Left lung (tissue), 10 donors: ENCODE measurements around the gene CALML3. TPM values are rescaled to one million over a fixed set of nuclear protein-coding genes. Genes with fewer than 3 reads are reported as not detected.
A peak's percentile ranks its signal among the peaks of the same experiment; 100 is the strongest.

Experiments used
- ATAC-seq: fragments of 200-7000 bp; cut with Tn5 transposase; one replicate; pipeline ENCODE4 v1.9.1; 2020; ENCODE audit warnings: moderate library complexity
- DNase-seq, 4 donors: peaks; one replicate each; pipeline ENCODE4 v3.0.0-alpha.2; 2013 to 2020
- H3K27ac ChIP-seq, 2 donors: fragments of 200-600 bp; sonication (generic) in 1 of 2; one replicate each; pipeline versions ENCODE4 v1.5.0 to v1.8.0; 2020 to 2021
- H3K27me3 ChIP-seq, 2 donors: fragments of 200-600 bp; sonication (generic) in 1 of 2; one replicate each; pipeline versions ENCODE4 v1.5.0 to v1.8.0; 2020 to 2021
- H3K36me3 ChIP-seq, 2 donors: fragments of 200-600 bp; sonication (generic) in 1 of 2; one replicate each; pipeline versions ENCODE4 v1.5.0 to v1.8.0; 2020 to 2021
- H3K4me1 ChIP-seq, 2 donors: fragments of 200-600 bp; one replicate each; pipeline ENCODE4 v1.8.0; 2021
- H3K4me3 ChIP-seq, 2 donors: fragments of 200-600 bp; sonication (generic) in 1 of 2; one replicate each; pipeline versions ENCODE4 v1.5.0 to v1.8.0; 2020 to 2021; ENCODE audit warnings: mild to moderate bottlenecking in 1 of 2
- H3K9me3 ChIP-seq, 2 donors: fragments of 200-600 bp; sonication (generic) in 1 of 2; one replicate each; pipeline versions ENCODE4 v1.5.0 to v1.8.0; 2020 to 2021
- intact Hi-C, 2 donors: fragments of 100-400 bp; cut with DNase I; formaldehyde crosslinking; loops; one replicate each; pipeline versions ENCODE4 v1.11.2 to v1.14.2; 2022
- polyA plus RNA-seq, 6 donors: library from polyadenylated mRNA; unstranded; fragments of 120-200 nt; gene quantifications; one replicate each; pipeline ENCODE4 v1.2.1, GENCODE V29; 2013; ENCODE audit not compliant: insufficient read length in 6 of 6
- total RNA-seq, 2 donors: library from RNA; stranded (reverse); fragmentation: NEBNext Ultra II Directional; extraction: Animal tissue kit (Norgen Biotek cat#: 25700); gene quantifications; one replicate each; pipeline ENCODE4 v1.2.1, GENCODE V29; 2021
- TF ChIP-seq, protein P1 (sequence below), 2 donors: fragments of 200-600 bp; sonication (generic) in 1 of 2; IDR thresholded peaks; one replicate each; pipeline versions ENCODE4 v1.5.0 to v1.8.0; 2021; ENCODE audit warnings: antibody characterized with exemption in 2 of 2
- donor health status: DM: no; HTN: yes; CAD: no.
- donor health status: DM: no; HTN: no; CAD: no.

Gene CALML3
- total and polyA plus RNA-seq, 8 donors: 0.28 to 0.87 (median 0.64) TPM; not detected in 2

DNA sequence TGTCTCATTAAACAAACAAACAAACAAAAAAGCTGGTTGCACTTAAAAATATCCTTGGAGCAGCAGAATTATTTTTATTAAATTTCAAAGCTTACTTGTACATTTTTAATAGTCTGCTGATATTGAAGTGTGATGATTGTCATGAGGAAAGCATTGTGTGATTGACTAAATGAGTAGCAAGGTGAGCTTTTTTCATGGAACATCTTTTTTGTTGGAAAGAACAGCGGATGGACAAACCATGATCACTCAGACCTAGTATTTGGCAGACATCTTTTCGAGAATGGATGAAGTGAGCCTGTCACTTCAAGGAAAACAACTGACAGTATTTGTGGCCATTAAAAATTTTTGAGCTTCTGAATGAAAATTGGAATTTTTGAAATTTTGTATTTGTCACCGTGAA, 5.7 kb upstream of the CALML3 start:
- no peaks in the 10 kb centered on the region for H3K9me3 ChIP-seq
- H3K4me1 ChIP-seq: no peaks in the 10 kb centered on the region
- H3K27ac ChIP-seq: no peak overlapping the region
- intact Hi-C loops: no loop called here
- no peak for DNase-seq
- TF ChIP-seq, protein P1, sequence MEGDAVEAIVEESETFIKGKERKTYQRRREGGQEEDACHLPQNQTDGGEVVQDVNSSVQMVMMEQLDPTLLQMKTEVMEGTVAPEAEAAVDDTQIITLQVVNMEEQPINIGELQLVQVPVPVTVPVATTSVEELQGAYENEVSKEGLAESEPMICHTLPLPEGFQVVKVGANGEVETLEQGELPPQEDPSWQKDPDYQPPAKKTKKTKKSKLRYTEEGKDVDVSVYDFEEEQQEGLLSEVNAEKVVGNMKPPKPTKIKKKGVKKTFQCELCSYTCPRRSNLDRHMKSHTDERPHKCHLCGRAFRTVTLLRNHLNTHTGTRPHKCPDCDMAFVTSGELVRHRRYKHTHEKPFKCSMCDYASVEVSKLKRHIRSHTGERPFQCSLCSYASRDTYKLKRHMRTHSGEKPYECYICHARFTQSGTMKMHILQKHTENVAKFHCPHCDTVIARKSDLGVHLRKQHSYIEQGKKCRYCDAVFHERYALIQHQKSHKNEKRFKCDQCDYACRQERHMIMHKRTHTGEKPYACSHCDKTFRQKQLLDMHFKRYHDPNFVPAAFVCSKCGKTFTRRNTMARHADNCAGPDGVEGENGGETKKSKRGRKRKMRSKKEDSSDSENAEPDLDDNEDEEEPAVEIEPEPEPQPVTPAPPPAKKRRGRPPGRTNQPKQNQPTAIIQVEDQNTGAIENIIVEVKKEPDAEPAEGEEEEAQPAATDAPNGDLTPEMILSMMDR (IDR thresholded peaks at IDR 0.05): no peak
- no peak for ATAC-seq
- H3K36me3 ChIP-seq: no peaks in the 10 kb centered on the region
- no peak overlapping the region for H3K4me3 ChIP-seq
- no peaks in the 10 kb centered on the region for H3K27me3 ChIP-seq

- intact Hi-C loops: no loop called here
- Histone ChIP-seq H3K27me3 (no peaks in the 10 kb centered on the region), H3K4me3 (no peak overlapping the region), H3K27ac (no peak overlapping the region), H3K4me1 (no peaks in the 10 kb centered on the region), H3K9me3 (no peaks in the 10 kb centered on the region), H3K36me3 (no peaks in the 10 kb centered on the region)
- TF ChIP-seq, protein P1 (IDR thresholded peaks at IDR 0.05): no peak
- ATAC-seq (no peak), DNase-seq (peak in 1 of 4 donors; percentile 20)
Measured at GRCh38 chr10:5522913-5523560, 1.7 kb upstream of the CALML3 start.

- ATAC-seq (no peak), DNase-seq (peak in 1 of 4 donors; percentile 19)
- no peak overlapping the region for H3K4me3 ChIP-seq
- H3K27me3 ChIP-seq: no peaks in the 10 kb centered on the region
- no peaks in the 10 kb centered on the region for H3K36me3 ChIP-seq
- TF ChIP-seq, protein P1 (IDR thresholded peaks at IDR 0.05): no peak
- no peak overlapping the region for H3K27ac ChIP-seq
- H3K4me1 ChIP-seq: no peaks in the 10 kb centered on the region
- H3K9me3 ChIP-seq: no peaks in the 10 kb centered on the region
- intact Hi-C loops: no loop called here
Measured at GRCh38 chr10:5523796-5524574, 776 bp upstream of the CALML3 start.

GRCh38 chr10:5525561-5526341, 990 bp downstream of the CALML3 start:
- Histone ChIP-seq H3K9me3 (no peaks in the 10 kb centered on the region), H3K36me3 (no peaks in the 10 kb centered on the region), H3K27ac (no peak overlapping the region), H3K4me3 (no peak overlapping the region), H3K4me1 (no peaks in the 10 kb centered on the region), H3K27me3 (no peaks in the 10 kb centered on the region)
- ATAC-seq (no peak), DNase-seq (peak in 1 of 4 donors; percentile 23)
- intact Hi-C loops: no loop called here
- TF ChIP-seq, protein P1 (IDR thresholded peaks at IDR 0.05): no peak
